HG02852 (cell line): Measurements from ENCODE around the gene CDH13.
A peak's percentile ranks its signal among the peaks of the same experiment; 100 is the strongest.

Experiments
- ATAC-seq: cut with Tn5 transposase; IDR thresholded peaks from one replicate; pipeline ENCODE4 v1.9.1; 2021; ENCODE audit warnings: mild to moderate bottlenecking, moderate library complexity; ENCODE audit not compliant: unreplicated experiment

The CDH13 gene

GRCh38 chr16:83447560-83447959 is 820.8 kb downstream of the CDH13 start:
- ATAC-seq, result no peak

GRCh38 chr16:83449861-83450260 is 823.1 kb downstream of the CDH13 start:
- no peak for ATAC-seq

GRCh38 chr16:83453977-83454376 is 827.2 kb downstream of the CDH13 start:
- no peak for ATAC-seq

GRCh38 chr16:83455716-83456115 is 828.9 kb downstream of the CDH13 start:
- no peak for ATAC-seq

GRCh38 chr16:83456934-83457333 is 830.2 kb downstream of the CDH13 start:
- ATAC-seq, result no peak

- peak; percentile 84 for ATAC-seq
These were observed 831.8 kb downstream of the CDH13 start for GRCh38 chr16:83458612-83459011.

GRCh38 chr16:83464991-83465390 is 838.2 kb downstream of the CDH13 start:
- ATAC-seq, result no peak

GRCh38 chr16:83470416-83470815 is 843.6 kb downstream of the CDH13 start:
- no peak for ATAC-seq

GRCh38 chr16:83472776-83473501 is 846.2 kb downstream of the CDH13 start:
- ATAC-seq, result no peak

GRCh38 chr16:83473926-83474650 is 847.3 kb downstream of the CDH13 start:
- ATAC-seq, result no peak

GRCh38 chr16:83475108-83475507 is 848.3 kb downstream of the CDH13 start:
- ATAC-seq, result no peak

- no peak for ATAC-seq
These were observed 854.8 kb downstream of the CDH13 start for GRCh38 chr16:83481589-83481988.

- no peak for ATAC-seq
These were observed 855.9 kb downstream of the CDH13 start for GRCh38 chr16:83482545-83483162.

GRCh38 chr16:83490073-83490472 is 863.3 kb downstream of the CDH13 start:
- ATAC-seq, result no peak

GRCh38 chr16:83494459-83494858 is 867.7 kb downstream of the CDH13 start:
- no peak for ATAC-seq

GRCh38 chr16:83501481-83501880 is 874.7 kb downstream of the CDH13 start:
- ATAC-seq, result no peak

GRCh38 chr16:83508295-83508694 is 881.5 kb downstream of the CDH13 start:
- ATAC-seq, result no peak

GRCh38 chr16:83509316-83509715 is 882.5 kb downstream of the CDH13 start:
- ATAC-seq, result no peak

- ATAC-seq, result no peak
These were observed 884.1 kb downstream of the CDH13 start for GRCh38 chr16:83510906-83511305.

- ATAC-seq, result no peak
These were observed 886.4 kb downstream of the CDH13 start for GRCh38 chr16:83513008-83513755.

GRCh38 chr16:83515395-83515794 is 888.6 kb downstream of the CDH13 start:
- no peak for ATAC-seq
